ENCODE results near the gene ESRRG. TPM values are rescaled to one million over a fixed set of nuclear protein-coding genes. Genes with fewer than 3 reads are reported as not detected.

The ESRRG gene
- total RNA-seq, 2 donors from 2014 or later, result 14.3 to 38.5 TPM

- Histone ChIP-seq H3K27ac (no peak overlapping the region), H3K27me3 (no peaks in the 10 kb centered on the region), H3K9me3 (no peaks in the 10 kb centered on the region), H3K4me3 (no peak overlapping the region), H3K4me1 (no peaks in the 10 kb centered on the region), H3K36me3 (no peaks in the 10 kb centered on the region)
- TF ChIP-seq, protein P1, sequence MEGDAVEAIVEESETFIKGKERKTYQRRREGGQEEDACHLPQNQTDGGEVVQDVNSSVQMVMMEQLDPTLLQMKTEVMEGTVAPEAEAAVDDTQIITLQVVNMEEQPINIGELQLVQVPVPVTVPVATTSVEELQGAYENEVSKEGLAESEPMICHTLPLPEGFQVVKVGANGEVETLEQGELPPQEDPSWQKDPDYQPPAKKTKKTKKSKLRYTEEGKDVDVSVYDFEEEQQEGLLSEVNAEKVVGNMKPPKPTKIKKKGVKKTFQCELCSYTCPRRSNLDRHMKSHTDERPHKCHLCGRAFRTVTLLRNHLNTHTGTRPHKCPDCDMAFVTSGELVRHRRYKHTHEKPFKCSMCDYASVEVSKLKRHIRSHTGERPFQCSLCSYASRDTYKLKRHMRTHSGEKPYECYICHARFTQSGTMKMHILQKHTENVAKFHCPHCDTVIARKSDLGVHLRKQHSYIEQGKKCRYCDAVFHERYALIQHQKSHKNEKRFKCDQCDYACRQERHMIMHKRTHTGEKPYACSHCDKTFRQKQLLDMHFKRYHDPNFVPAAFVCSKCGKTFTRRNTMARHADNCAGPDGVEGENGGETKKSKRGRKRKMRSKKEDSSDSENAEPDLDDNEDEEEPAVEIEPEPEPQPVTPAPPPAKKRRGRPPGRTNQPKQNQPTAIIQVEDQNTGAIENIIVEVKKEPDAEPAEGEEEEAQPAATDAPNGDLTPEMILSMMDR (IDR thresholded peaks at IDR 0.05), result no peak
- no peak for DNase-seq (ENCODE audit: low spot score)
These were observed 80.1 kb downstream of the ESRRG start for GRCh38 chr1:216643176-216643575.

DNA sequence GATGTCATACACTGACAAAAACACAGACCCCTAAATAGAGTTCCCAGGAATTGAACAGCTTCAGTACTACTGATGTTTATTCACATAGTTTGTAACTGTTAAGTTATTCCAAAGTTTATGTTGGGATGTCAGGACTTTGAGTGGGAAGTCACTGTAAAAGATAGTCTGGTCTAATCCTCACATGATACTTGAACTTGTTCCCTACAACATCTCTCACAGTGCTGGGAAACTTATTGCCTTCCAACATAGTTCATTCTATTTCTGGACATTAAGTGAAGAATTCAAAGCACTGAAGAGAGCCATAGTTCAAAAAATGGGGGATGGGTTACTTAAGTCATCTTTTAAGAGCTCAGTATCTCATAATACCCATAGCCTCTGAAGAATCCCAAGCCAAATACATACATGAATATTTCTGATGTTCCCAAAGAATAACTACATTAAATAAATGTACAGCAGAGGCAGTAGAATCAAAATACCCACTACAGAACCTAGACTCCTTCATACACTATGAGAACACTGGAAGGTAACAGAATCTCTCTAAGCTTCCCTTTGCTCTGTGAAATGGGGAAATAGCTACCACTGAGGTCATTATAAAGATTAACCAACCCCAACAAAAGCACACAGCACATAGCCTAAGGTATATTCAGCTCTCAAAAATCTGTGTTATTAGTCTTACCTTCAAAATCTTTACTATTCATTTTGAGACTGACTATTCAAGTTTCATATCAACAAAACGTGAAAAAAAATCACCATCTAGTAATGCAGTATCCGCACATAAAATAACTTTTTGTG lies 81.4 kb downstream of the ESRRG start:
- TF ChIP-seq, protein P1 (IDR thresholded peaks at IDR 0.05), result no peak
- no peak for DNase-seq (ENCODE audit: low spot score)
- no peaks in the 10 kb centered on the region for H3K9me3 ChIP-seq
- H3K4me1 ChIP-seq, result no peaks in the 10 kb centered on the region
- no peaks in the 10 kb centered on the region for H3K27me3 ChIP-seq
- H3K36me3 ChIP-seq, result no peaks in the 10 kb centered on the region
- no peak overlapping the region for H3K4me3 ChIP-seq
- H3K27ac ChIP-seq, result peak overlapping the region in 1 of 2 donors; percentile 24

DNA sequence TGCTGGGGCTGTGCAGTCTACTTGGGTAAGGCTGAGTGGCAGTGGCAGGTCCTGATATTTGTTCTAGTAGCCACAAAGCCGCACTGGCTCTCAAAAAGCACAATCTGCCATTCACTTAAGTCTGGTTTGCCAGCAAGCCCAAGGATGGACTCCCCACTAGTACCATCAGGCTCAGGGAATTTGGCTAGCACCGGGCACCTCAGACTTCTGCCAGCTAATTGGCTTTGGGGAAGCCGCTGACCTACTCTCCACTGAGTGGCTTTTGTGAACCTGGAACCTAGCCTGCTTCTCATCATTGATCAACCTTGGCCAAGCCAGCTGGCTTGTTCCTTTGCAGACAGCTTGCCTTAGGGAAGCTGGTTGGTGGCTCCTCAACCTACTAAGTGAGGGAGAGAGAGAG lies 83.1 kb downstream of the ESRRG start:
- Histone ChIP-seq H3K4me1 (no peaks in the 10 kb centered on the region), H3K36me3 (no peaks in the 10 kb centered on the region), H3K27ac (no peak overlapping the region), H3K27me3 (no peaks in the 10 kb centered on the region), H3K9me3 (no peaks in the 10 kb centered on the region), H3K4me3 (no peak overlapping the region)
- TF ChIP-seq, protein P1 (IDR thresholded peaks at IDR 0.05), result no peak
- DNase-seq (ENCODE audit: low spot score), result no peak

- TF ChIP-seq, protein P1 (IDR thresholded peaks at IDR 0.05), result no peak
- Histone ChIP-seq H3K27ac (no peak overlapping the region), H3K9me3 (no peaks in the 10 kb centered on the region), H3K4me1 (no peaks in the 10 kb centered on the region), H3K4me3 (no peak overlapping the region), H3K27me3 (no peaks in the 10 kb centered on the region), H3K36me3 (no peaks in the 10 kb centered on the region)
- no peak for DNase-seq (ENCODE audit: low spot score)
These were observed 90.2 kb downstream of the ESRRG start for GRCh38 chr1:216632980-216633379.

DNA sequence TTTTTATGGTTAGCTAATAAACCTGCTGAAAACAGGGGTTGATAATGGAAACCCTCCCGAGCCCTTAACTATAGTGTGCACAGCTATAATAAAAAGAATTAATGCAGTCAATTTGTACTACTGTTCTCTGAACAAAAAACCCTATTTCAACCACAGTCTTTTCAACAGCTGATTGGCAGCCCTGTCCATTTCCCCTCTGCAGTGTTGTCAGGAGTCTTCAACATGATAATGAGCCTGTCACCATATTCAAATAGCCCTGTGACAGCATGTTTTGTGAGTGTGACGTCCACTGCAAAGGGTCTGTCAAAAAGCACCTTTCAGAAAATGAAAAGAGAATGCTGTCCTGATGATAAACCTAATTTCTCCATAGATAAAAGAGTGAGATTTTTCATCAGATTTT lies 92.7 kb downstream of the ESRRG start:
- no peak for DNase-seq (ENCODE audit: low spot score)
- H3K4me3 ChIP-seq, result no peak overlapping the region
- no peaks in the 10 kb centered on the region for H3K9me3 ChIP-seq
- no peaks in the 10 kb centered on the region for H3K27me3 ChIP-seq
- no peaks in the 10 kb centered on the region for H3K4me1 ChIP-seq
- TF ChIP-seq, protein P1 (IDR thresholded peaks at IDR 0.05), result no peak
- H3K27ac ChIP-seq, result no peak overlapping the region
- H3K36me3 ChIP-seq, result no peaks in the 10 kb centered on the region

- TF ChIP-seq, protein P1 (IDR thresholded peaks at IDR 0.05), result peak in 1 of 2 donors; percentile 29
- H3K9me3 ChIP-seq, result no peaks in the 10 kb centered on the region
- H3K27me3 ChIP-seq, result no peaks in the 10 kb centered on the region
- H3K4me3 ChIP-seq, result no peak overlapping the region
- H3K27ac ChIP-seq, result peak overlapping the region in 1 of 2 donors; percentile 60
- H3K36me3 ChIP-seq, result no peaks in the 10 kb centered on the region
- DNase-seq (ENCODE audit: low spot score), result no peak
- no peaks in the 10 kb centered on the region for H3K4me1 ChIP-seq
These were observed 96.0 kb downstream of the ESRRG start for GRCh38 chr1:216627252-216627651.

Measured in right atrium auricular region (tissue), 2 donors.